H9 (cell line): Measurements from ENCODE around the gene OR9Q1. TPM values are rescaled to one million over a fixed set of nuclear protein-coding genes. Genes with fewer than 3 reads are reported as not detected.

Experiments
- DNase-seq: peaks from one replicate; pipeline ENCODE4 v3.0.0-alpha.2; 2017
- H2AFZ ChIP-seq: one replicate; pipeline ENCODE4 v1.6.1; 2013; ENCODE audit warnings: mild to moderate bottlenecking, low read length, control low read depth, moderate library complexity
- H2AK5ac ChIP-seq: 2 replicates; pipeline ENCODE4 v1.6.1; 2013; ENCODE audit warnings: low read length, control low read depth, mixed read lengths; ENCODE audit not compliant: insufficient read length
- H2BK120ac ChIP-seq: one replicate; pipeline ENCODE4 v1.6.1; 2013; ENCODE audit warnings: low read depth, mild to moderate bottlenecking, low read length, control low read depth, inconsistent platforms; ENCODE audit not compliant: poor library complexity, severe bottlenecking
- H2BK12ac ChIP-seq: 2 replicates; pipeline ENCODE4 v1.6.1; 2013; ENCODE audit warnings: low read length, control low read depth, mixed read lengths, low read depth; ENCODE audit not compliant: insufficient read length
- H2BK15ac ChIP-seq: 2 replicates; pipeline ENCODE4 v1.6.1; 2013; ENCODE audit warnings: low read depth, low read length, control low read depth
- H2BK20ac ChIP-seq: one replicate; pipeline ENCODE4 v1.6.1; 2013; ENCODE audit warnings: low read depth, mild to moderate bottlenecking, low read length, control low read depth, inconsistent platforms; ENCODE audit not compliant: poor library complexity, severe bottlenecking
- H2BK5ac ChIP-seq: 2 replicates; pipeline ENCODE4 v1.6.1; 2013; ENCODE audit warnings: low read length, control low read depth, mixed read lengths; ENCODE audit not compliant: insufficient read length
- H3K14ac ChIP-seq: 2 replicates; pipeline ENCODE4 v1.6.1; 2013; ENCODE audit warnings: low read length, control low read depth; ENCODE audit not compliant: insufficient read depth
- H3K18ac ChIP-seq: 2 replicates; pipeline ENCODE4 v1.6.1; 2013; ENCODE audit warnings: low read depth, mild to moderate bottlenecking, mixed read lengths, low read length, control low read depth; ENCODE audit not compliant: insufficient read length
- H3K23ac ChIP-seq: 2 replicates; pipeline ENCODE4 v1.6.1; 2013; ENCODE audit warnings: low read length, control low read depth, mixed read lengths, low read depth; ENCODE audit not compliant: insufficient read length
- H3K23me2 ChIP-seq: 2 replicates; pipeline ENCODE4 v1.6.1; 2013; ENCODE audit warnings: low read depth, mild to moderate bottlenecking, mixed read lengths, low read length, control low read depth; ENCODE audit not compliant: insufficient read length, poor library complexity, severe bottlenecking
- H3K27ac ChIP-seq: 2 replicates; pipeline ENCODE4 v1.5.1; 2013; ENCODE audit warnings: low read length, control low read depth, mixed read lengths, low read depth; ENCODE audit not compliant: insufficient read length
- H3K27me3 ChIP-seq: 2 replicates; pipeline ENCODE4 v1.6.1; 2013; ENCODE audit warnings: low read length, control low read depth, inconsistent platforms; ENCODE audit not compliant: insufficient read depth
- H3K4ac ChIP-seq: 2 replicates; pipeline ENCODE4 v1.6.1; 2013; ENCODE audit warnings: low read depth, mild to moderate bottlenecking, control low read depth, inconsistent platforms, low read length, moderate library complexity
- H3K4me1 ChIP-seq: 2 replicates; pipeline ENCODE4 v1.6.1; 2013; ENCODE audit warnings: low read length, control low read depth, inconsistent platforms; ENCODE audit not compliant: insufficient read depth
- H3K4me2 ChIP-seq: 2 replicates; pipeline ENCODE4 v1.6.1; 2013; ENCODE audit warnings: low read length, control low read depth, mixed read lengths; ENCODE audit not compliant: insufficient read length, insufficient read depth
- H3K56ac ChIP-seq: 2 replicates; pipeline ENCODE4 v1.6.1; 2013; ENCODE audit warnings: low read depth, mild to moderate bottlenecking, mixed read lengths, low read length, control low read depth; ENCODE audit not compliant: insufficient read length
- H3K79me1 ChIP-seq: 2 replicates; pipeline ENCODE4 v1.6.1; 2013; ENCODE audit warnings: low read depth, mild to moderate bottlenecking, moderate library complexity, low read length, control low read depth, inconsistent platforms; ENCODE audit not compliant: insufficient read depth, poor library complexity, severe bottlenecking
- H3K79me2 ChIP-seq: 2 replicates; pipeline ENCODE4 v1.6.1; 2013; ENCODE audit warnings: low read length, control low read depth, inconsistent platforms; ENCODE audit not compliant: insufficient read depth
- H3K9ac ChIP-seq: 2 replicates; pipeline ENCODE4 v1.6.1; 2013; ENCODE audit warnings: low read length, control low read depth, mixed read lengths; ENCODE audit not compliant: insufficient read length; ENCODE audit errors: extremely low read depth
- H3K9me3 ChIP-seq: one replicate; pipeline ENCODE4 v1.6.1; 2013; ENCODE audit warnings: low read depth, low read length, inconsistent platforms; ENCODE audit not compliant: control insufficient read depth
- H3T11ph ChIP-seq: one replicate; pipeline ENCODE4 v1.6.1; 2013; ENCODE audit warnings: mild to moderate bottlenecking, low read length, control low read depth, inconsistent platforms
- H4K20me1 ChIP-seq: one replicate; pipeline ENCODE4 v1.6.1; 2013; ENCODE audit not compliant: control insufficient read depth, insufficient read length, insufficient read depth
- H4K5ac ChIP-seq: 2 replicates; pipeline ENCODE4 v1.6.1; 2013; ENCODE audit warnings: low read depth, mild to moderate bottlenecking, mixed read lengths, low read length, control low read depth; ENCODE audit not compliant: insufficient read length
- H4K8ac ChIP-seq: replicated peaks from 2 replicates; pipeline ENCODE4 v1.6.1; 2013; ENCODE audit warnings: low read length, control low read depth, mixed read lengths, low read depth; ENCODE audit not compliant: insufficient read length
- H4K91ac ChIP-seq: 2 replicates; pipeline ENCODE4 v1.6.1; 2013; ENCODE audit warnings: low read depth, mild to moderate bottlenecking, moderate library complexity, mixed read lengths, low read length, control low read depth; ENCODE audit not compliant: insufficient read length
- H3K27ac Mint-ChIP-seq, 3 experiments: 2 replicates in 2 of 3; 3 replicates in 1 of 3; pipeline ENCODE4 v1.8.0; 2020 to 2021; ENCODE audit warnings: mixed read lengths in 3 of 3, mild to moderate bottlenecking in 1 of 3, moderate library complexity in 1 of 3
- H3K27me3 Mint-ChIP-seq: 2 replicates; pipeline ENCODE4 v1.8.0; 2021; ENCODE audit warnings: low read depth, mild to moderate bottlenecking, moderate library complexity, mixed read lengths
- H3K36me3 Mint-ChIP-seq, 3 experiments: 2 replicates in 2 of 3; 3 replicates in 1 of 3; pipeline ENCODE4 v1.8.0; 2020 to 2021; ENCODE audit warnings: low read depth in 3 of 3, mixed read lengths in 3 of 3; ENCODE audit not compliant: insufficient read depth in 1 of 3
- H3K4me1 Mint-ChIP-seq, 2 experiments: 2 replicates each; pipeline ENCODE4 v1.8.0; 2020; ENCODE audit warnings: mixed read lengths in 2 of 2
- H3K4me3 Mint-ChIP-seq, 2 experiments: 2 replicates in 1 of 2; 3 replicates in 1 of 2; pipeline ENCODE4 v1.8.0; 2020 to 2021; ENCODE audit warnings: mild to moderate bottlenecking in 2 of 2, mixed read lengths in 2 of 2, moderate library complexity in 1 of 2
- H3K9me3 Mint-ChIP-seq, 2 experiments: 2 replicates in 1 of 2; 3 replicates in 1 of 2; pipeline ENCODE4 v1.8.0; 2020; ENCODE audit warnings: mild to moderate bottlenecking in 2 of 2, mixed read lengths in 2 of 2, moderate library complexity in 1 of 2
- WGBS: extraction: QIAGEN DNeasy Blood & Tissue Kit; methylation state at CpG from one replicate; pipeline ENCODE4 v1.1.7; 2013; ENCODE audit warnings: missing lambda C conversion rate, low lambda C conversion rate, mixed read lengths; ENCODE audit not compliant: insufficient read length; ENCODE audit errors: extremely low coverage; 5-methylcytosine and 5-hydroxymethylcytosine counted together
- total RNA-seq: library from RNA; stranded (reverse); gene quantifications from 2 replicates; pipeline ENCODE4 v1.2.1, GENCODE V29; 2021
- TF ChIP-seq, protein P1 (sequence below): fragments of 200-600 bp; sonication (generic); conservative IDR thresholded peaks from 3 replicates; pipeline ENCODE4 v1.8.0; 2021; ENCODE audit warnings: antibody characterized with exemption, mild to moderate bottlenecking

Gene OR9Q1
- total RNA-seq, 1 experiment from 2014 or later, result not detected

DNA sequence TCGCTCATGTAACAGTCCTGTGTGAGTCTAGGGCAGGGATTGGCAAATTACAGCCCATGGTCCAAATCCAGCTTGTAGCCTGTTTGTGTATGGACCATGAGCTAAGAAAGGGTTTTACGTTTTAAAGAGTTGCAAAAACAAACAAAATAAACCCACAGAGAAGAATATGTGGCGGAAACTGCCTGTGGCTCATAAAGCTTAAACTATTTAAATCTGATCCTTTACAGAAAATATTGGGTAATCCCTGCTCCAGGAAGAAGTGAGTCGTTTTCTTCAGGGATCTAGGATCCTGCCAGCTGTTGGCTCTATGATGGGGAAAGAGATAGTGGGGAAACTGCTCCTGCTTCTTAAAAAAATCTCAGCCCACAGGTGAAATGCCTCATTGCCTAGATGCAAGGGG, 3.7 kb downstream of the OR9Q1 start:
- no peaks in the 10 kb centered on the region for H3K79me2 ChIP-seq
- H3K9me3 Mint-ChIP-seq, result no peaks in the 10 kb centered on the region
- no peak overlapping the region for H3K4me3 Mint-ChIP-seq
- H3K4ac ChIP-seq, result no peak overlapping the region
- no peak overlapping the region for H3T11ph ChIP-seq
- no peak overlapping the region for H2AK5ac ChIP-seq
- H3K27ac Mint-ChIP-seq, result peak overlapping the region in 1 of 3 experiments; percentile 50; a peak in 1 of 7 replicates
- no peaks in the 10 kb centered on the region for H3K36me3 Mint-ChIP-seq
- H2BK120ac ChIP-seq, result no peak overlapping the region
- H4K20me1 ChIP-seq, result no peaks in the 10 kb centered on the region
- H3K79me1 ChIP-seq, result no peaks in the 10 kb centered on the region
- no peaks in the 10 kb centered on the region for H3K4me1 ChIP-seq
- H3K4me1 Mint-ChIP-seq, result no peaks in the 10 kb centered on the region
- no peak overlapping the region for H2BK5ac ChIP-seq
- DNase-seq, result no peak
- no peak overlapping the region for H3K18ac ChIP-seq
- H3K23ac ChIP-seq, result no peak overlapping the region
- H4K91ac ChIP-seq, result no peak overlapping the region
- TF ChIP-seq, protein P1, sequence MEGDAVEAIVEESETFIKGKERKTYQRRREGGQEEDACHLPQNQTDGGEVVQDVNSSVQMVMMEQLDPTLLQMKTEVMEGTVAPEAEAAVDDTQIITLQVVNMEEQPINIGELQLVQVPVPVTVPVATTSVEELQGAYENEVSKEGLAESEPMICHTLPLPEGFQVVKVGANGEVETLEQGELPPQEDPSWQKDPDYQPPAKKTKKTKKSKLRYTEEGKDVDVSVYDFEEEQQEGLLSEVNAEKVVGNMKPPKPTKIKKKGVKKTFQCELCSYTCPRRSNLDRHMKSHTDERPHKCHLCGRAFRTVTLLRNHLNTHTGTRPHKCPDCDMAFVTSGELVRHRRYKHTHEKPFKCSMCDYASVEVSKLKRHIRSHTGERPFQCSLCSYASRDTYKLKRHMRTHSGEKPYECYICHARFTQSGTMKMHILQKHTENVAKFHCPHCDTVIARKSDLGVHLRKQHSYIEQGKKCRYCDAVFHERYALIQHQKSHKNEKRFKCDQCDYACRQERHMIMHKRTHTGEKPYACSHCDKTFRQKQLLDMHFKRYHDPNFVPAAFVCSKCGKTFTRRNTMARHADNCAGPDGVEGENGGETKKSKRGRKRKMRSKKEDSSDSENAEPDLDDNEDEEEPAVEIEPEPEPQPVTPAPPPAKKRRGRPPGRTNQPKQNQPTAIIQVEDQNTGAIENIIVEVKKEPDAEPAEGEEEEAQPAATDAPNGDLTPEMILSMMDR, result no peak
- WGBS, result no CpG with 5 or more reads among the region's 4 CpGs
- no peak overlapping the region for H3K9ac ChIP-seq
- H3K23me2 ChIP-seq, result no peaks in the 10 kb centered on the region
- H3K9me3 ChIP-seq, result no peaks in the 10 kb centered on the region
- no peak overlapping the region for H3K4me2 ChIP-seq
- no peak overlapping the region for H4K8ac ChIP-seq
- H3K56ac ChIP-seq, result no peak overlapping the region
- H2BK20ac ChIP-seq, result no peak overlapping the region
- no peak overlapping the region for H2BK12ac ChIP-seq
- no peak overlapping the region for H2AFZ ChIP-seq
- no peak overlapping the region for H4K5ac ChIP-seq
- no peak overlapping the region for H3K14ac ChIP-seq
- H2BK15ac ChIP-seq, result no peak overlapping the region
- no peaks in the 10 kb centered on the region for H3K27me3 ChIP-seq
- no peaks in the 10 kb centered on the region for H3K27me3 Mint-ChIP-seq
- no peak overlapping the region for H3K27ac ChIP-seq
